Measurements from ENCODE around the gene RAB3IL1.
A peak's percentile ranks its signal among the peaks of the same experiment; 100 is the strongest.
"Not testable (repeated sequence)": the region's sequence is repeated elsewhere in the genome, so short reads cannot be mapped to it uniquely, and the experiment has no call there.

Gene RAB3IL1

GRCh38 chr11:61917334-61918109 lies at the start of gene RAB3IL1:
Gene RAB3IL1 (minus strand): TSS chr11:61917566. CDS start chr11:61917367, 199 bp downstream.
- H3K27ac ChIP-seq (ENCODE audit: low read length), result no peak within 1 kb of the TSS
- TF ChIP-seq EZH2 (IDR thresholded peaks at IDR 0.05; ENCODE audit: borderline replicate concordance, low read depth, low read length, severe bottlenecking) (no peak), CTCF (IDR thresholded peaks at IDR 0.05; ENCODE audit: borderline replicate concordance, extremely low read depth, low read length, poor library complexity, severe bottlenecking) (no peak)
- peaks cover 4% of the 10 kb centered on the region; the same call in 1 of the 2 replicates for H4K20me1 ChIP-seq (ENCODE audit: insufficient read depth, low read length)
- H2AFZ ChIP-seq (ENCODE audit: low read depth, low read length), result no peak within 1 kb of the TSS
- DNase-seq, result no peak
- no peak within 1 kb of the TSS for H3K9ac ChIP-seq (ENCODE audit: low read depth, low read length)
- no peaks in the 10 kb centered on the region for H3K9me3 ChIP-seq (ENCODE audit: insufficient read depth, low read length, severe bottlenecking)
- no peaks in the 10 kb centered on the region for H3K79me2 ChIP-seq (ENCODE audit: insufficient read depth, low read length)
- no peak within 1 kb of the TSS for H3K4me2 ChIP-seq (ENCODE audit: insufficient read depth, low read length)
- no peaks in the 10 kb centered on the region for H3K4me1 ChIP-seq (ENCODE audit: insufficient read depth, low read length)
- H3K4me3 ChIP-seq (ENCODE audit: low read depth in 1 of 2, low read length in 2 of 2), result no peak within 1 kb of the TSS
- H3K36me3 ChIP-seq (ENCODE audit: insufficient read depth, low read length), result no peaks in the 10 kb centered on the region
- peaks cover 4% of the 10 kb centered on the region for H3K27me3 ChIP-seq (ENCODE audit: insufficient read depth, low read length, poor library complexity)
- ATAC-seq (ENCODE audit: insufficient read depth, low read depth), result no peak

- Histone ChIP-seq H3K9ac (ENCODE audit: low read depth, low read length) (peak overlapping the region; percentile 83), H3K27me3 (ENCODE audit: insufficient read depth, low read length, poor library complexity) (no peaks in the 10 kb centered on the region), H3K79me2 (ENCODE audit: insufficient read depth, low read length) (peaks cover 20% of the 10 kb centered on the region), H3K4me1 (ENCODE audit: insufficient read depth, low read length) (peaks cover 35% of the 10 kb centered on the region), H3K36me3 (ENCODE audit: insufficient read depth, low read length) (peaks cover 33% of the 10 kb centered on the region), H3K4me3 (ENCODE audit: low read depth in 1 of 2, low read length in 2 of 2) (peak overlapping the region; percentile 47 to 64), H2AFZ (ENCODE audit: low read depth, low read length) (peak overlapping the region; percentile 56), H4K20me1 (ENCODE audit: insufficient read depth, low read length) (peaks cover 22% of the 10 kb centered on the region), H3K4me2 (ENCODE audit: insufficient read depth, low read length) (peak overlapping the region; percentile 82), H3K27ac (ENCODE audit: low read length) (peak overlapping the region; percentile 60), H3K9me3 (ENCODE audit: insufficient read depth, low read length, severe bottlenecking) (no peaks in the 10 kb centered on the region)
- no peak for TF ChIP-seq CTCF (IDR thresholded peaks at IDR 0.05; ENCODE audit: borderline replicate concordance, extremely low read depth, low read length, poor library complexity, severe bottlenecking)
- no peak for TF ChIP-seq EZH2 (IDR thresholded peaks at IDR 0.05; ENCODE audit: borderline replicate concordance, low read depth, low read length, severe bottlenecking)
- ATAC-seq (ENCODE audit: insufficient read depth, low read depth) (peak; percentile 37), DNase-seq (peak; percentile 57)
Observed at GRCh38 chr11:61966734-61967115, 49.4 kb upstream of the RAB3IL1 start.

GRCh38 chr11:61964666-61965271 lies 47.4 kb upstream of the RAB3IL1 start:
- H2AFZ ChIP-seq (ENCODE audit: low read depth, low read length); H3K9ac ChIP-seq (ENCODE audit: low read depth, low read length); H3K27ac ChIP-seq (ENCODE audit: low read length); ATAC-seq (ENCODE audit: insufficient read depth, low read depth); DNase-seq; H3K9me3 ChIP-seq (ENCODE audit: insufficient read depth, low read length, severe bottlenecking); H3K27me3 ChIP-seq (ENCODE audit: insufficient read depth, low read length, poor library complexity); H3K4me3 ChIP-seq (ENCODE audit: low read depth in 1 of 2, low read length in 2 of 2): not testable (repeated sequence)
- peak overlapping the region; percentile 82; the same call in 1 of the 2 replicates for H3K4me2 ChIP-seq (ENCODE audit: insufficient read depth, low read length)
- peaks cover 33% of the 10 kb centered on the region for H3K36me3 ChIP-seq (ENCODE audit: insufficient read depth, low read length)
- H4K20me1 ChIP-seq (ENCODE audit: insufficient read depth, low read length), result peaks cover 22% of the 10 kb centered on the region
- H3K4me1 ChIP-seq (ENCODE audit: insufficient read depth, low read length), result peaks cover 30% of the 10 kb centered on the region
- peaks cover 20% of the 10 kb centered on the region for H3K79me2 ChIP-seq (ENCODE audit: insufficient read depth, low read length)

GRCh38 chr11:61964058-61964665 lies 46.8 kb upstream of the RAB3IL1 start:
- no peaks in the 10 kb centered on the region for H3K27me3 ChIP-seq (ENCODE audit: insufficient read depth, low read length, poor library complexity)
- peaks cover 22% of the 10 kb centered on the region for H4K20me1 ChIP-seq (ENCODE audit: insufficient read depth, low read length)
- peaks cover 20% of the 10 kb centered on the region for H3K79me2 ChIP-seq (ENCODE audit: insufficient read depth, low read length)
- H3K9me3 ChIP-seq (ENCODE audit: insufficient read depth, low read length, severe bottlenecking), result no peaks in the 10 kb centered on the region
- no peak overlapping the region for H3K27ac ChIP-seq (ENCODE audit: low read length)
- no peak overlapping the region for H3K9ac ChIP-seq (ENCODE audit: low read depth, low read length)
- H3K4me2 ChIP-seq (ENCODE audit: insufficient read depth, low read length), result no peak overlapping the region
- H3K4me1 ChIP-seq (ENCODE audit: insufficient read depth, low read length), result peaks cover 30% of the 10 kb centered on the region
- TF ChIP-seq CTCF (IDR thresholded peaks at IDR 0.05; ENCODE audit: borderline replicate concordance, extremely low read depth, low read length, poor library complexity, severe bottlenecking), result no peak
- no peak for TF ChIP-seq EZH2 (IDR thresholded peaks at IDR 0.05; ENCODE audit: borderline replicate concordance, low read depth, low read length, severe bottlenecking)
- no peak overlapping the region for H3K4me3 ChIP-seq (ENCODE audit: low read depth in 1 of 2, low read length in 2 of 2)
- no peak overlapping the region for H2AFZ ChIP-seq (ENCODE audit: low read depth, low read length)
- ATAC-seq (ENCODE audit: insufficient read depth, low read depth), result no peak
- no peak for DNase-seq
- peaks cover 33% of the 10 kb centered on the region for H3K36me3 ChIP-seq (ENCODE audit: insufficient read depth, low read length)
